OCI-M2 (cell line): ENCODE results near the gene ALOX12.
A peak's percentile ranks its signal among the peaks of the same experiment; 100 is the strongest.
"Not testable (repeated sequence)": the region's sequence is repeated elsewhere in the genome, so short reads cannot be mapped to it uniquely, and the experiment has no call there.

Source experiments
- DNase-seq: peaks from one replicate; lab custom pipeline; 2025; ENCODE audit not compliant: unreplicated experiment; lab: John Stamatoyannopoulos, UW

Gene ALOX12

GRCh38 chr17:6995500-6996255 lies at the start of gene ALOX12:
Gene ALOX12 (plus strand): TSS chr17:6996049. CDS start chr17:6996118, 69 bp downstream.
- no peak for DNase-seq

GRCh38 chr17:6947745-6948144 lies 48.1 kb upstream of the ALOX12 start:
- no peak for DNase-seq

- no peak for DNase-seq
Observed at GRCh38 chr17:6948562-6948961, 47.3 kb upstream of the ALOX12 start.

GRCh38 chr17:6948976-6949375 lies 46.9 kb upstream of the ALOX12 start:
- no peak for DNase-seq

GRCh38 chr17:6950938-6951337 lies 44.9 kb upstream of the ALOX12 start:
- DNase-seq: not testable (repeated sequence)

- DNase-seq: no peak
Observed at GRCh38 chr17:6953689-6954088, 42.2 kb upstream of the ALOX12 start.

GRCh38 chr17:6959700-6960099 lies 36.1 kb upstream of the ALOX12 start:
- DNase-seq: no peak

GRCh38 chr17:6969323-6969726 lies 26.5 kb upstream of the ALOX12 start:
- no peak for DNase-seq

- no peak for DNase-seq
Observed at GRCh38 chr17:6970992-6971391, 24.9 kb upstream of the ALOX12 start.

- not testable (repeated sequence) for DNase-seq
Observed at GRCh38 chr17:6979440-6979839, 16.4 kb upstream of the ALOX12 start.

- no peak for DNase-seq
Observed at GRCh38 chr17:6981426-6981825, 14.4 kb upstream of the ALOX12 start.

GRCh38 chr17:6985266-6985665 lies 10.6 kb upstream of the ALOX12 start:
- DNase-seq: no peak

GRCh38 chr17:6986676-6987075 lies 9.2 kb upstream of the ALOX12 start:
- DNase-seq: no peak

GRCh38 chr17:6989779-6990178 lies 6.1 kb upstream of the ALOX12 start:
- no peak for DNase-seq

- DNase-seq: not testable (repeated sequence)
Observed at GRCh38 chr17:6993613-6994056, 2.2 kb upstream of the ALOX12 start.

- DNase-seq: peak; percentile 75
Observed at GRCh38 chr17:6994118-6994598, 1.7 kb upstream of the ALOX12 start.

- no peak for DNase-seq
Observed at GRCh38 chr17:6994666-6995256, 1.1 kb upstream of the ALOX12 start.

GRCh38 chr17:6996256-6997011 lies 585 bp downstream of the ALOX12 start:
- DNase-seq: no peak

- DNase-seq: no peak
Observed at GRCh38 chr17:6997171-6997570, 1.3 kb downstream of the ALOX12 start.

GRCh38 chr17:6998855-6999508 lies 3.1 kb downstream of the ALOX12 start:
- DNase-seq: no peak

GRCh38 chr17:7001318-7001961 lies 5.6 kb downstream of the ALOX12 start:
- DNase-seq: no peak
